Small intestine (tissue), 16 donors: ENCODE measurements around the gene PLAGL1. TPM values are rescaled to one million over a fixed set of nuclear protein-coding genes. Genes with fewer than 3 reads are reported as not detected.
"Not testable (repeated sequence)": the region's sequence is repeated elsewhere in the genome, so short reads cannot be mapped to it uniquely, and the experiment has no call there.

ENCODE experiments used
- DNase-seq, 2 donors: peaks; one replicate each; pipeline versions ENCODE4 v3.0.0 to v3.0.0-alpha.2; 2013
- FAIRE-seq: peaks from 2 replicates; lab custom pipeline; 2012; peaks lifted over from hg19 to GRCh38; lab: Jason Lieb, UNC
- H3K27ac ChIP-seq, 3 donors: one replicate each; pipeline ENCODE4 v1.5.1; 2013; ENCODE audit warnings: low read length in 2 of 3, mild to moderate bottlenecking in 2 of 3, control low read depth in 1 of 3, inconsistent platforms in 1 of 3, low read depth in 1 of 3, moderate library complexity in 1 of 3
- H3K27me3 ChIP-seq, 3 donors: one replicate each; pipeline ENCODE4 v1.6.1; 2013; ENCODE audit warnings: low read length in 3 of 3, inconsistent platforms in 1 of 3; ENCODE audit not compliant: control insufficient read depth in 3 of 3, insufficient read depth in 3 of 3
- H3K36me3 ChIP-seq, 3 donors: one replicate each; pipeline ENCODE4 v1.6.1; 2013; ENCODE audit warnings: low read length in 3 of 3, inconsistent platforms in 1 of 3, low read depth in 1 of 3, mild to moderate bottlenecking in 1 of 3, moderate library complexity in 1 of 3; ENCODE audit not compliant: control insufficient read depth in 3 of 3, insufficient read depth in 2 of 3
- H3K4me1 ChIP-seq, 3 donors: one replicate each; pipeline ENCODE4 v1.6.1; 2013; ENCODE audit warnings: low read length in 2 of 3, inconsistent platforms in 1 of 3, low read depth in 1 of 3, mild to moderate bottlenecking in 1 of 3, moderate library complexity in 1 of 3; ENCODE audit not compliant: control insufficient read depth in 3 of 3, insufficient read depth in 2 of 3
- H3K4me3 ChIP-seq, 3 donors: one replicate each; pipeline ENCODE4 v1.5.1; 2013; ENCODE audit warnings: low read length in 3 of 3, control low read depth in 1 of 3, inconsistent platforms in 1 of 3, low read depth in 1 of 3, mild to moderate bottlenecking in 1 of 3, moderate library complexity in 1 of 3
- H3K9me3 ChIP-seq, 2 donors: one replicate each; pipeline ENCODE4 v1.6.1; 2013; ENCODE audit warnings: low read depth in 1 of 2, low read length in 1 of 2; ENCODE audit not compliant: control insufficient read depth in 2 of 2, insufficient read depth in 1 of 2
- WGBS, 3 donors: extraction: QIAGEN DNeasy Blood & Tissue Kit; methylation state at CpG; one replicate each; pipeline ENCODE4 v1.1.7; 2013; 5-methylcytosine and 5-hydroxymethylcytosine counted together
- long read RNA-seq, 10 donors: transcript quantifications; one replicate each; lab custom pipeline, GENCODE V29; 2026
- polyA plus RNA-seq, 4 donors: library from polyadenylated mRNA; stranded (reverse) in 3 of 4; unstranded in 1 of 4; fragments of 200-250 nt in 3 of 4; fragments of 120-200 nt in 1 of 4; gene quantifications; one replicate each; pipeline versions ENCODE4 v1.2.1 to v1.2.3, GENCODE V29; 2013
- donor health status: healthy with polysubstance abuse.
- donor health status: control.
- donor health status: control.
- donor health status: Bipolar disorder and iron deficiency.
- donor health status: healthy.

The PLAGL1 gene, protein sequence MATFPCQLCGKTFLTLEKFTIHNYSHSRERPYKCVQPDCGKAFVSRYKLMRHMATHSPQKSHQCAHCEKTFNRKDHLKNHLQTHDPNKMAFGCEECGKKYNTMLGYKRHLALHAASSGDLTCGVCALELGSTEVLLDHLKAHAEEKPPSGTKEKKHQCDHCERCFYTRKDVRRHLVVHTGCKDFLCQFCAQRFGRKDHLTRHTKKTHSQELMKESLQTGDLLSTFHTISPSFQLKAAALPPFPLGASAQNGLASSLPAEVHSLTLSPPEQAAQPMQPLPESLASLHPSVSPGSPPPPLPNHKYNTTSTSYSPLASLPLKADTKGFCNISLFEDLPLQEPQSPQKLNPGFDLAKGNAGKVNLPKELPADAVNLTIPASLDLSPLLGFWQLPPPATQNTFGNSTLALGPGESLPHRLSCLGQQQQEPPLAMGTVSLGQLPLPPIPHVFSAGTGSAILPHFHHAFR
- 100 to 1,000 TPM in 1 of 4 donors, 1 to 10 TPM in 3; 2.7 to 156 (median 6.0) TPM for polyA plus RNA-seq
- long read RNA-seq, donor 1, partial matches to known transcripts = 19 of 29 reads
- long read RNA-seq, donor 1, other reads (novel, unspliced or antisense) = 0 of 29 reads
- long read RNA-seq, donor 2, partial matches to known transcripts = 0 of 3 reads
- long read RNA-seq, donor 2, other reads (novel, unspliced or antisense) = 0 of 3 reads
- long read RNA-seq, donor 3, partial matches to known transcripts = 8 of 12 reads
- long read RNA-seq, donor 3, other reads (novel, unspliced or antisense) = 0 of 12 reads
- long read RNA-seq, donor 4 = 0 reads
- long read RNA-seq, donor 5, partial matches to known transcripts = 7 of 7 reads
- long read RNA-seq, donor 5, other reads (novel, unspliced or antisense) = 0 of 7 reads
- long read RNA-seq, donor 6, partial matches to known transcripts = 0 of 2 reads
- long read RNA-seq, donor 6, other reads (novel, unspliced or antisense) = 0 of 2 reads
- long read RNA-seq, donor 7, partial matches to known transcripts = 0 of 4 reads
- long read RNA-seq, donor 7, other reads (novel, unspliced or antisense) = 0 of 4 reads
- long read RNA-seq, donor 8, partial matches to known transcripts = 0 of 1 reads
- long read RNA-seq, donor 8, other reads (novel, unspliced or antisense) = 0 of 1 reads
- long read RNA-seq, donor 9, partial matches to known transcripts = 0 of 3 reads
- long read RNA-seq, donor 9, other reads (novel, unspliced or antisense) = 0 of 3 reads
- long read RNA-seq, donor 10, partial matches to known transcripts = 89 of 96 reads
- long read RNA-seq, donor 10, other reads (novel, unspliced or antisense) = 0 of 96 reads

DNA sequence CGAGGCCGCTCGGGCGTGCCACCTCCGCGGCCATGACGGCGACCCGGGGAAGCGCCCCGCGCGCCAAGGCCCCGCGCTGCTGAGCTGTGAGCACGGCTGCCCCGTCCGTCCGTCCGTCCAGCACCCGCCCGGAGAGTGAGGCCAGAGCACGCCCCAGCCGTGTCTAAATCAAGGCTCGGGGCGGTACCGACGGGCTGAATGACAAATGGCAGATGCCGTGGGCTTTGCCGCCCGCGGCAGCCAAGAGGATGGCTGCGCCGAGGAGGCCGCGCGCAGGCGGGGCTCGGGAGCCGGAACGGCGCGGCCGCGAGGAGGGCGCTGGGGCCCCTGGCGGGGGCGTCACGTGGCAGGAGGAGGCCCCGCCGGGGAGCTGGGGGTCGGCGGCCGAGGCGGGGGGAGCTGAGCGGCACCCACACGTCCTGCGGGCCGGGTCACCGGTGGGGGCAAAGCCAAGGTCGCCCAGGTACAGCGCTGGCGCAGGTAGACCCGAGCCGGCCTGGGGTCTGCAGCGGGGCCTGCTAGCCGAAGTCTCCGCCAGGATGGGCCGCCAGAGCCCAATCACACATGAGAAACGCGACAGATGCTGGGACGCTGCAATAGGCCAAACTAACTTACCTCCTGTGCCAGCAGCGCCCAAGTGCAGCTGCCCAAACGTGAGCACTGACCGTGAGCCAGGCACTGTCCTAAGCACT lies at the start of gene PLAGL1:
PLAGL1 (minus strand) TSS at position 140 of the 692 bp plus-strand sequence. CDS start 60,123 bp downstream, outside the sequence.
- WGBS, 3 donors = 51 to 55% (median 53%) methylated on average over 64 to 75 of the region's 75 CpGs

DNA sequence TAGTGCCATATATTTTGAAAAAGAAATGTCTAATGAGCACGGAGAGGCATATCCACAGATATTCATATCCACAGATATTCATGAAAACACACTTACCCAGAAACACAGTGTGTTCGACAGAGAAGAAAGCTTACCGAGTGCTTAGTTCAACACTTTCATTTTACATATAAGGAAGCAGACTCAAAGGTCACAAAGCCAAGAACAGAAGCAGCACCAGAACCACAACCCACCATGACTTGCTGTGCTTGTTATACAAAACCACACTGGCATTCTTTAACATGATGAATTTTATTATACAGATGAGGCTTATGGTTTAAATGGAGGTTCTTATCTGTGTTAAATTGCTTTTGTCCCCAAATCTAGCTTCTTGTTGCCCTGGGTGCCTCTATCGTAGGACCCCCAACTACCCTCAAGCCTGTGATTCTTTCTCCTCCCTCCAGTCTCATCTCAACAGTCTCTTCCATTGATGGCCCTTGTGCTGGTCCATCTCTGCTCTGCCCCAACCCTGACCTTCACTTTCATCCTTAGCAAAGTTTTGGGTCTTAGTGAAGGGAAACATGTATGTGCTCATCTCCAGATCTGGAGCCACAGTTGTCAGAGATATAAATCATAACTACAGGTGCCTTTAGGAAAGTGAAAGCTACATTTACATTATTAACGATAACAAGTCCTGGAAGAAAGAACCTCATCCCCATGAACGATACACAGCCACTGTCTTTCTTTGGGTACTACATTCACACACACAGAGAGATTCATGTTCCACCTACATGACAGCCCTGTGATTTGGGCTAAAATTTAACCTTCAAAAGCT lies 47.3 kb upstream of the PLAGL1 start:
- H3K27me3 ChIP-seq = no peaks in the 10 kb centered on the region
- no peak overlapping the region for H3K4me3 ChIP-seq
- H3K9me3 ChIP-seq = peaks cover 0 to 3% of the 10 kb centered on the region in 2 donors
- peak overlapping the region in 2 of 3 donors; percentile 74 to 92 for H3K27ac ChIP-seq
- DNase-seq (peak; percentile 21 to 71), FAIRE-seq (no peak)
- 31 to 40% (median 34%) methylated on average over 6 of the region's 6 CpGs for WGBS, 3 donors
- no peaks in the 10 kb centered on the region for H3K36me3 ChIP-seq
- no peaks in the 10 kb centered on the region for H3K4me1 ChIP-seq

More for the DNA sequence above, at the start of gene PLAGL1:
- Histone ChIP-seq H3K4me3 (peak within 1 kb of the TSS; percentile 22 to 57 (median 53)), H3K36me3 (peaks cover 0 to 2% (median 0%) of the 10 kb centered on the region in 3 donors), H3K4me1 (no peaks in the 10 kb centered on the region), H3K27ac (peak within 1 kb of the TSS in 2 of 3 donors; percentile 56 to 60), H3K27me3 (no peaks in the 10 kb centered on the region), H3K9me3 (peaks cover 0 to under 1% of the 10 kb centered on the region in 2 donors)
- FAIRE-seq (no peak), DNase-seq (peak; percentile 24 to 79)

DNA sequence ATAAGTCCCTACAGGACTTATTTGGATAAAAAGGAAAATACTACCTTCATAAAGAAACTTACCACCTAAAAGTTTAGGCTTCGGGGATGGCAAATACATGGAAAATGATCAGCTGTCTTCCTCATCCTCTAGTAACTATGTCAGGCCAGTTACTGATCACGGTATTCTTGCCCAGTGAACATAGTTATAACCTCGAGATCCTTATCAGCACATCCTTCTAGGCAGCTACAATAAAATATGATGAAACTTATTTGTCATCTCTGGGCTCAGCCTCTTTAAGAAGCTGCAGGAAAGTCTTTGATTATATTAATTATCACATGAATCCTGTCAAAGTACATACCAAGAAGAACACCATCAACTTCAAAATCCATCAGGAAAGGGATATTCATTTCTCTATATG lies 45.5 kb upstream of the PLAGL1 start:
- H3K4me3 ChIP-seq = no peak overlapping the region
- H3K27me3 ChIP-seq = no peaks in the 10 kb centered on the region
- no peaks in the 10 kb centered on the region for H3K4me1 ChIP-seq
- FAIRE-seq (no peak), DNase-seq (no peak)
- H3K36me3 ChIP-seq = no peaks in the 10 kb centered on the region
- 52 to 64% (median 57%) methylated on average over 3 of the region's 3 CpGs for WGBS, 3 donors
- H3K27ac ChIP-seq = no peak overlapping the region
- peaks cover 0 to 7% of the 10 kb centered on the region in 2 donors for H3K9me3 ChIP-seq

DNA sequence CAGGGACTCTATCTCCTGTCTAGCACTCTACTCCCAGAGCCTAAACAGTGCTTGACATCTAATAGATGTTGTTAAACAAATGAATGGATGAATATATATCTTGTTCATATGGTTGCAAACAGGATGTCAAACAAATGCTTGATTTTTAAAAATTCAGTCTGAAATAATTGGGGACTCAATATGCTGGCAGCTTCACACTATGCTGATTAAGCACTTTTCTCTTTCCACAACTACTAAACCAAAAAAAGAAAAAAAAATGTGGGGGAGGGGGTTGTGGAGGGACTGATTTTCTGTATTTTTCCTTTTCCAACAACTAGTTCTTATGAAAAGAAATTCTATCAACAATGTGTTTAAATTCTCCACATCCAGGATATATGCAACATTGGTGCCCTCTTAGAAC lies 44.4 kb upstream of the PLAGL1 start:
- Histone ChIP-seq H3K27ac (no peak overlapping the region), H3K4me3 (no peak overlapping the region), H3K27me3 (no peaks in the 10 kb centered on the region), H3K4me1 (no peaks in the 10 kb centered on the region), H3K9me3 (peaks cover 0 to 18% of the 10 kb centered on the region in 2 donors), H3K36me3 (no peaks in the 10 kb centered on the region)
- FAIRE-seq (no peak), DNase-seq (no peak)

DNA sequence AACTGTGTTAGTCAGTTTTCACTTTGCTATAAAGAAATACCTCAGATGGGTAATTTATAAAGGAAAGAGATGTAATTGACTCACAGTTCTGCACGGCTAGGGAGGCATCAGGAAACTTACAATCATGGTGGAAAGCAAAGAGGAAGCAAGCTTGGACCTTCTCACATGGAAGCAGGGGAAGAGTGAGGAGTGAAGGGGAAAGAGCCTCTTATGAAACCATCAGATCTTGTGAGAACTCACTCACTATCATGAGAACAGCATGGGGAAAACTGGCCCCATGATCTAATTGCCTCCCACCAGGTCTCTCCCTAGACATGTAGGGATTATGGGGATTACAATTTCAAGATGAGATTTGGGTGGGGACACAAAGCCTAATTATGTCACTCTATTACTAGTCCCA lies 41.3 kb upstream of the PLAGL1 start:
- Histone ChIP-seq H3K27me3 (no peaks in the 10 kb centered on the region), H3K9me3 (peaks cover 0 to 24% of the 10 kb centered on the region in 2 donors), H3K4me3 (no peak overlapping the region), H3K27ac (no peak overlapping the region), H3K4me1 (no peaks in the 10 kb centered on the region), H3K36me3 (no peaks in the 10 kb centered on the region)
- 78 to 95% (median 91%) methylated on average over 1 of the region's 1 CpG for WGBS, 3 donors
- FAIRE-seq (no peak), DNase-seq (no peak)

DNA sequence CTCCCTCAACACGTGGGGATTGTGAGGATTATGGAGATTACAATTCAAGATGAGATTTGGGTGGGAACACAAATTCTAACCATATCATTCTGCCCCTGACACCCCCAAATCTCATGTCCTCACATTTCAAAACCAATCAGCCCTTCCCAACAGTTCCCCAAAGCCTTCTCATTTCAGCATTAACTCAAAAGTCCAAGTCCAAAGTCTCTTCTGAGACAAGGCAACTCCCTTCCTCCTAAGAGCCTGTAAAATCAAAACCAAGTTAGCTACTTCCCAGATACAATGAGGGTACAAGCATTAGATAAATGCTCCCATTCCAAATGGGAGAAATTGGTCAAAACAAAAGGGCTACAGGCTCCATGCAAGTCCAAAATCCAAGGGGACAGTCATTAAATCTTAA lies 39.6 kb upstream of the PLAGL1 start:
- Histone ChIP-seq H3K27ac (no peak overlapping the region), H3K27me3 (no peaks in the 10 kb centered on the region), H3K36me3 (no peaks in the 10 kb centered on the region), H3K9me3 (peaks cover 0 to 24% of the 10 kb centered on the region in 2 donors), H3K4me1 (no peaks in the 10 kb centered on the region), H3K4me3 (no peak overlapping the region)
- DNase-seq (peak in 1 of 2 donors; percentile 51), FAIRE-seq (no peak)
- WGBS, 3 donors = 61 to 84% (median 73%) methylated on average over 1 of the region's 1 CpG

DNA sequence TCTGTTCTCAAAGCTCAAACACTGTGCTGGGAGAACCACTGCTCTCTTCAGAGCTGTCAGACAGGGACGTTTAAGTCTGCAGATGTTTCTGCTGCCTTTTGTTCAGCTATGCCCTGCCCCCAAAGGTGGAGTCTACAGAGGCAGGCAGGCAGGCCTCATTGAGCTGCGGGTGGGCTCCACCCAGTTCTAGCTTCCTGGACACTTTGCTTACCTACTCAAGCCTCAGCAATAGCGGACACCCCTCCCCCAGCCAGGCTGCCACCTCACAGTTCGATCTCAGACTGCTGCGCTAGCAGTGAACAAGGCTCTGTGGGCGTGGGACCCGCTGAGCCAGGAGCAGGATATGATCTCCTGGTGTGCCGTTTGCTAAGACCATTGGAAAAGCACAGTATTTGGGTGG lies 38.6 kb upstream of the PLAGL1 start:
- FAIRE-seq, H3K4me1 ChIP-seq, H3K27ac ChIP-seq, H3K36me3 ChIP-seq, DNase-seq, H3K27me3 ChIP-seq, H3K4me3 ChIP-seq: not testable (repeated sequence)
- peaks cover 0 to 24% of the 10 kb centered on the region in 2 donors for H3K9me3 ChIP-seq
- 78 to 92% (median 79%) methylated on average over 8 of the region's 8 CpGs for WGBS, 3 donors
